Loucy (cell line): Measurements from ENCODE around the gene IL10RA.

Source experiments
- H2AFZ ChIP-seq: fragments of 200-600 bp; sonication (generic); 2 replicates; pipeline ENCODE4 v1.6.0; 2016; ENCODE audit warnings: antibody characterized with exemption, mild to moderate bottlenecking, low read length, moderate library complexity
- H3F3A ChIP-seq: fragments of 200-600 bp; 2 replicates; pipeline ENCODE4 v1.6.0; 2016; ENCODE audit warnings: antibody characterized with exemption, low read depth, mild to moderate bottlenecking
- H3K27me3 ChIP-seq: fragments of 200-600 bp; sonication (generic); 2 replicates; pipeline ENCODE4 v1.6.1; 2014; ENCODE audit warnings: low read length, mild to moderate bottlenecking; ENCODE audit not compliant: insufficient read depth, poor library complexity, severe bottlenecking
- H3K36me3 ChIP-seq: fragments of 200-600 bp; sonication (generic); 2 replicates; pipeline ENCODE4 v1.6.1; 2016; ENCODE audit warnings: low read length; ENCODE audit not compliant: insufficient read depth
- H3K4me1 ChIP-seq: fragments of 200-600 bp; sonication (generic); 2 replicates; pipeline ENCODE4 v1.5.1; 2014; ENCODE audit warnings: low read length, mild to moderate bottlenecking; ENCODE audit not compliant: insufficient read depth, poor library complexity, severe bottlenecking
- H3K4me2 ChIP-seq: fragments of 200-600 bp; sonication (generic); 2 replicates; pipeline ENCODE4 v1.6.0; 2014; ENCODE audit warnings: antibody characterized with exemption, low read length, low read depth, mild to moderate bottlenecking; ENCODE audit not compliant: poor library complexity, severe bottlenecking
- H3K4me3 ChIP-seq: fragments of 200-600 bp; sonication (generic); 2 replicates; pipeline ENCODE4 v1.5.1; 2014; ENCODE audit warnings: low read length, mild to moderate bottlenecking, mixed read lengths; ENCODE audit not compliant: poor library complexity, severe bottlenecking
- H3K79me2 ChIP-seq: fragments of 200-600 bp; sonication (generic); 2 replicates; pipeline ENCODE4 v1.6.1; 2014; ENCODE audit warnings: low read length; ENCODE audit not compliant: insufficient read depth
- H3K9ac ChIP-seq: fragments of 200-600 bp; sonication (generic); 2 replicates; pipeline ENCODE4 v1.6.0; 2014; ENCODE audit warnings: mild to moderate bottlenecking, low read depth, low read length, moderate library complexity; ENCODE audit not compliant: poor library complexity, severe bottlenecking
- H3K9me2 ChIP-seq: fragments of 200-600 bp; sonication (generic); replicated peaks from 2 replicates; pipeline ENCODE4 v1.6.1; 2016; ENCODE audit warnings: low read depth, low read length, mixed read lengths
- H3K9me3 ChIP-seq: fragments of 200-600 bp; sonication (generic); 2 replicates; pipeline ENCODE4 v1.6.1; 2014; ENCODE audit warnings: mild to moderate bottlenecking, antibody characterized with exemption, low read length, low read depth; ENCODE audit not compliant: insufficient read depth
- H4K20me1 ChIP-seq: fragments of 200-600 bp; sonication (generic); 2 replicates; pipeline ENCODE4 v1.6.0; 2014; ENCODE audit warnings: antibody characterized with exemption, low read length, mild to moderate bottlenecking; ENCODE audit not compliant: insufficient read depth, poor library complexity, severe bottlenecking
- EZH2phosphoT487 ChIP-seq: fragments of 200-600 bp; IDR thresholded peaks from 2 replicates; pipeline ENCODE4 v1.6.1; 2018; ENCODE audit warnings: antibody characterized with exemption, mild to moderate bottlenecking, moderate library complexity, borderline replicate concordance
- TF ChIP-seq, protein P1 (sequence below): fragments of 200-600 bp; sonication (generic); conservative IDR thresholded peaks from 2 replicates; pipeline ENCODE4 v1.5.1; 2014; ENCODE audit warnings: mild to moderate bottlenecking, antibody characterized with exemption, low read length

The IL10RA gene

DNA sequence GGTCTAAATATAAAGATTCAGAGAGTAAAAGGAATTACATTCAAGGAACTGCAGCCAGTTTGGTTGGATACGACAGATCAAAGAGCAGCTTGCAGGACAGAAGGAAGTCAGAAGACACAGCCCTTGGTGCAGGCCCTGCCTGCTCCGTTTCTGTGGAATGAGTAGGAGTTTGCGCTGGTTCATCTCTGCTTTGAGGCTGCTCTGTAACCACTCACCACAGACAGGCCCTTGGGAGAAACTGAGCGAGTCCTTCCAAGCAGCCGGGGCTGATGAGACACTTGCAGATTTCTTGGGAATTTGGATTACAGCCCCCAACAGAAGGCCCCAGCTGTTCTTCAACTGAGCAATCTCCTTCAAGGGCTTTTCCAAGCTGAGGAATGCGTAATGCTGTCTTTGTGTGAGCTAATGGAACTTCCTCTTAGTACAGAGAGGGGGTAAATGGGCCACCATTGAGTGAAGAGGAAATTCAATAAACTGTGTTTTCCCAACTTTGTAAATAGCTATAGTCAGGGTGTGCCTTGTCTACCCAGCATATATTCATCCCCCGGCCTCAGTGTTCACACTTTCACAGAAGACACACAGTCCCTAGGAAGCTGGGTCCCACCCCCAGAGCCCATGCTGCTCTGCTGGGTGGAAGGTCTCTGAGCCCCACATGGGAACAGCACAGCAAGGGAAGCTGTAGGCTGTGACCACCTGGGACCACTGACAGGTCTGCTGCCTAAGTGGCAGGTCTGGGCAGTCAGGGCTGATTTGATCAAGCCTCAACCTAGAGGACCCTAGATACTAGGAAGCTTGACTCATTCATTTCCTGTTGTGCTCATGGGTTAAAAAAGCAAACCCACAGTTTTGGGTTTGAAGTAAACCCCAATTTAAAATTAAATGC is 16.6 kb downstream of the IL10RA start:
- H4K20me1 ChIP-seq, result no peaks in the 10 kb centered on the region
- no peak overlapping the region for H3K4me3 ChIP-seq
- H2AFZ ChIP-seq, result no peak overlapping the region; the same call in 1 of the 2 replicates
- no peak overlapping the region for H3K9ac ChIP-seq
- H3K9me2 ChIP-seq, result no peaks in the 10 kb centered on the region
- H3K36me3 ChIP-seq, result no peaks in the 10 kb centered on the region
- H3K79me2 ChIP-seq, result no peaks in the 10 kb centered on the region
- no peaks in the 10 kb centered on the region for H3F3A ChIP-seq
- H3K9me3 ChIP-seq, result no peaks in the 10 kb centered on the region
- no peak for TF ChIP-seq EZH2phosphoT487
- TF ChIP-seq, protein P1, sequence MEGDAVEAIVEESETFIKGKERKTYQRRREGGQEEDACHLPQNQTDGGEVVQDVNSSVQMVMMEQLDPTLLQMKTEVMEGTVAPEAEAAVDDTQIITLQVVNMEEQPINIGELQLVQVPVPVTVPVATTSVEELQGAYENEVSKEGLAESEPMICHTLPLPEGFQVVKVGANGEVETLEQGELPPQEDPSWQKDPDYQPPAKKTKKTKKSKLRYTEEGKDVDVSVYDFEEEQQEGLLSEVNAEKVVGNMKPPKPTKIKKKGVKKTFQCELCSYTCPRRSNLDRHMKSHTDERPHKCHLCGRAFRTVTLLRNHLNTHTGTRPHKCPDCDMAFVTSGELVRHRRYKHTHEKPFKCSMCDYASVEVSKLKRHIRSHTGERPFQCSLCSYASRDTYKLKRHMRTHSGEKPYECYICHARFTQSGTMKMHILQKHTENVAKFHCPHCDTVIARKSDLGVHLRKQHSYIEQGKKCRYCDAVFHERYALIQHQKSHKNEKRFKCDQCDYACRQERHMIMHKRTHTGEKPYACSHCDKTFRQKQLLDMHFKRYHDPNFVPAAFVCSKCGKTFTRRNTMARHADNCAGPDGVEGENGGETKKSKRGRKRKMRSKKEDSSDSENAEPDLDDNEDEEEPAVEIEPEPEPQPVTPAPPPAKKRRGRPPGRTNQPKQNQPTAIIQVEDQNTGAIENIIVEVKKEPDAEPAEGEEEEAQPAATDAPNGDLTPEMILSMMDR, result no peak
- peaks cover 22% of the 10 kb centered on the region for H3K4me1 ChIP-seq
- H3K4me2 ChIP-seq, result peak overlapping the region; percentile 34
- no peaks in the 10 kb centered on the region for H3K27me3 ChIP-seq

- peaks cover 26% of the 10 kb centered on the region for H3K4me1 ChIP-seq
- H3K4me3 ChIP-seq, result no peak overlapping the region
- H3K36me3 ChIP-seq, result no peaks in the 10 kb centered on the region
- no peaks in the 10 kb centered on the region for H3K27me3 ChIP-seq
- H2AFZ ChIP-seq, result no peak overlapping the region
- no peaks in the 10 kb centered on the region for H3K9me3 ChIP-seq
- H3F3A ChIP-seq, result no peaks in the 10 kb centered on the region
- H3K9ac ChIP-seq, result no peak overlapping the region
- H3K4me2 ChIP-seq, result peak overlapping the region; percentile 34
- no peaks in the 10 kb centered on the region for H4K20me1 ChIP-seq
- TF ChIP-seq EZH2phosphoT487, result no peak
- TF ChIP-seq, protein P1, result no peak
- no peaks in the 10 kb centered on the region for H3K79me2 ChIP-seq
- H3K9me2 ChIP-seq, result no peaks in the 10 kb centered on the region
These were observed 17.3 kb downstream of the IL10RA start for GRCh38 chr11:118003456-118003855.

GRCh38 chr11:118004543-118005223 is 18.5 kb downstream of the IL10RA start:
- no peaks in the 10 kb centered on the region for H3K79me2 ChIP-seq
- no peaks in the 10 kb centered on the region for H3K27me3 ChIP-seq
- no peak overlapping the region for H3K4me3 ChIP-seq
- H3K36me3 ChIP-seq, result no peaks in the 10 kb centered on the region
- H3K9me3 ChIP-seq, result no peaks in the 10 kb centered on the region
- H4K20me1 ChIP-seq, result no peaks in the 10 kb centered on the region
- H3K4me2 ChIP-seq, result no peak overlapping the region
- no peak for TF ChIP-seq EZH2phosphoT487
- TF ChIP-seq, protein P1, result no peak
- no peak overlapping the region for H2AFZ ChIP-seq
- peaks cover 26% of the 10 kb centered on the region for H3K4me1 ChIP-seq
- no peaks in the 10 kb centered on the region for H3F3A ChIP-seq
- H3K9ac ChIP-seq, result no peak overlapping the region
- H3K9me2 ChIP-seq, result no peaks in the 10 kb centered on the region
